ENCODE results near the gene ARHGEF38. TPM values are rescaled to one million over a fixed set of nuclear protein-coding genes. Genes with fewer than 3 reads are reported as not detected.
"Not testable (repeated sequence)": the region's sequence is repeated elsewhere in the genome, so short reads cannot be mapped to it uniquely, and the experiment has no call there.

The ARHGEF38 gene
- total RNA-seq, 1 donor = not detected

- Histone ChIP-seq H3K36me3 (ENCODE audit: insufficient read depth, low read length) (peaks cover 3% of the 10 kb centered on the region), H2AFZ (ENCODE audit: low read length) (no peak overlapping the region), H3K4me3 (ENCODE audit: insufficient read depth, low read length) (no peak overlapping the region), H3K27ac (ENCODE audit: low read depth, low read length) (no peak overlapping the region), H3K9me3 (ENCODE audit: low read depth, low read length) (no peaks in the 10 kb centered on the region), H3K79me2 (ENCODE audit: insufficient read depth, low read length) (peaks cover 18% of the 10 kb centered on the region), H4K20me1 (ENCODE audit: insufficient read depth, low read length) (no peaks in the 10 kb centered on the region), H3K4me1 (ENCODE audit: insufficient read depth, low read length) (peaks cover 9% of the 10 kb centered on the region), H3K4me2 (ENCODE audit: insufficient read depth, low read length) (no peak overlapping the region), H3K27me3 (ENCODE audit: insufficient read depth, low read length) (no peaks in the 10 kb centered on the region)
- TF ChIP-seq CTCF (IDR thresholded peaks at IDR 0.05; ENCODE audit: extremely low read depth, low read depth, low read length) = peak; percentile 48
- no peak for DNase-seq (ENCODE audit: insufficient read length, low spot score, missing footprints)
Measured at GRCh38 chr4:105715692-105716278, 163.4 kb downstream of the ARHGEF38 start.

GRCh38 chr4:105719204-105719603 is 166.8 kb downstream of the ARHGEF38 start:
- H3K4me2 ChIP-seq (ENCODE audit: insufficient read depth, low read length) = no peak overlapping the region
- H3K27ac ChIP-seq (ENCODE audit: low read depth, low read length) = no peak overlapping the region
- no peaks in the 10 kb centered on the region for H3K9me3 ChIP-seq (ENCODE audit: low read depth, low read length)
- DNase-seq (ENCODE audit: insufficient read length, low spot score, missing footprints) = no peak
- no peaks in the 10 kb centered on the region for H3K27me3 ChIP-seq (ENCODE audit: insufficient read depth, low read length)
- H3K4me3 ChIP-seq (ENCODE audit: insufficient read depth, low read length) = no peak overlapping the region
- no peak overlapping the region for H2AFZ ChIP-seq (ENCODE audit: low read length)
- peaks cover 3% of the 10 kb centered on the region for H3K36me3 ChIP-seq (ENCODE audit: insufficient read depth, low read length)
- H4K20me1 ChIP-seq (ENCODE audit: insufficient read depth, low read length) = no peaks in the 10 kb centered on the region
- no peak for TF ChIP-seq CTCF (IDR thresholded peaks at IDR 0.05; ENCODE audit: extremely low read depth, low read depth, low read length)
- H3K4me1 ChIP-seq (ENCODE audit: insufficient read depth, low read length) = peaks cover 1% of the 10 kb centered on the region
- peaks cover 6% of the 10 kb centered on the region for H3K79me2 ChIP-seq (ENCODE audit: insufficient read depth, low read length)

- Histone ChIP-seq H2AFZ (ENCODE audit: low read length) (no peak overlapping the region), H3K27me3 (ENCODE audit: insufficient read depth, low read length) (no peaks in the 10 kb centered on the region), H3K9me3 (ENCODE audit: low read depth, low read length) (no peaks in the 10 kb centered on the region), H4K20me1 (ENCODE audit: insufficient read depth, low read length) (no peaks in the 10 kb centered on the region), H3K4me2 (ENCODE audit: insufficient read depth, low read length) (no peak overlapping the region), H3K4me3 (ENCODE audit: insufficient read depth, low read length) (no peak overlapping the region), H3K36me3 (ENCODE audit: insufficient read depth, low read length) (peaks cover 3% of the 10 kb centered on the region), H3K79me2 (ENCODE audit: insufficient read depth, low read length) (no peaks in the 10 kb centered on the region), H3K4me1 (ENCODE audit: insufficient read depth, low read length) (no peaks in the 10 kb centered on the region), H3K27ac (ENCODE audit: low read depth, low read length) (no peak overlapping the region)
- TF ChIP-seq CTCF (IDR thresholded peaks at IDR 0.05; ENCODE audit: extremely low read depth, low read depth, low read length) = no peak
- no peak for DNase-seq (ENCODE audit: insufficient read length, low spot score, missing footprints)
Measured at GRCh38 chr4:105725623-105726022, 173.2 kb downstream of the ARHGEF38 start.

GRCh38 chr4:105729895-105730294 is 177.5 kb downstream of the ARHGEF38 start:
- H3K4me3 ChIP-seq (ENCODE audit: insufficient read depth, low read length); H3K9me3 ChIP-seq (ENCODE audit: low read depth, low read length); H3K36me3 ChIP-seq (ENCODE audit: insufficient read depth, low read length); H3K4me1 ChIP-seq (ENCODE audit: insufficient read depth, low read length); DNase-seq (ENCODE audit: insufficient read length, low spot score, missing footprints); H3K27me3 ChIP-seq (ENCODE audit: insufficient read depth, low read length); H4K20me1 ChIP-seq (ENCODE audit: insufficient read depth, low read length); H3K27ac ChIP-seq (ENCODE audit: low read depth, low read length); H3K4me2 ChIP-seq (ENCODE audit: insufficient read depth, low read length); H3K79me2 ChIP-seq (ENCODE audit: insufficient read depth, low read length); H2AFZ ChIP-seq (ENCODE audit: low read length): not testable (repeated sequence)

Small RNA genes within 50 kb of the gene (small RNA-seq; reads per million reads assigned to genes)
- not detected for gene ATP5F1EP1

Other genes starting within 250 kb of the ARHGEF38 start
- gene PPA2, start 78.6 kb upstream of the ARHGEF38 start, total RNA-seq = 67.0 and 68.7 TPM in 2 replicates
- 14.8 and 19.7 TPM in 2 replicates for gene INTS12, start 156.1 kb downstream of the ARHGEF38 start, total RNA-seq
- 6.9 and 9.7 TPM in 2 replicates for gene GSTCD, start 156.2 kb downstream of the ARHGEF38 start, total RNA-seq